Glutamatergic neuron (in vitro differentiated cells): Measurements from ENCODE around the gene ZNF611. TPM values are rescaled to one million over a fixed set of nuclear protein-coding genes. Genes with fewer than 3 reads are reported as not detected.
"Not testable (repeated sequence)": the region's sequence is repeated elsewhere in the genome, so short reads cannot be mapped to it uniquely, and the experiment has no call there.

Experiments used
- DNase-seq: peaks from one replicate; pipeline ENCODE4 v3.0.0; 2022
- H3K27ac Mint-ChIP-seq: one replicate; pipeline ENCODE4 v1.8.0; 2020; ENCODE audit warnings: mild to moderate bottlenecking, mixed read lengths, inconsistent platforms; ENCODE audit not compliant: unreplicated experiment
- H3K27me3 Mint-ChIP-seq: one replicate; pipeline ENCODE4 v1.8.0; 2020; ENCODE audit warnings: mild to moderate bottlenecking, moderate library complexity, mixed read lengths, inconsistent platforms; ENCODE audit not compliant: unreplicated experiment
- H3K36me3 Mint-ChIP-seq: one replicate; pipeline ENCODE4 v1.8.0; 2020; ENCODE audit warnings: mild to moderate bottlenecking, mixed read lengths, inconsistent platforms; ENCODE audit not compliant: unreplicated experiment
- H3K4me1 Mint-ChIP-seq: one replicate; pipeline ENCODE4 v1.8.0; 2020; ENCODE audit warnings: mild to moderate bottlenecking, low read depth, mixed read lengths, inconsistent platforms; ENCODE audit not compliant: unreplicated experiment
- H3K4me3 Mint-ChIP-seq: one replicate; pipeline ENCODE4 v1.8.0; 2020; ENCODE audit warnings: mild to moderate bottlenecking, mixed read lengths, inconsistent platforms; ENCODE audit not compliant: unreplicated experiment
- H3K9me3 Mint-ChIP-seq: one replicate; pipeline ENCODE4 v1.8.0; 2020; ENCODE audit warnings: mild to moderate bottlenecking, moderate library complexity, mixed read lengths, inconsistent platforms; ENCODE audit not compliant: unreplicated experiment
- CTCF ChIP-seq: fragments of 200-600 bp; sonication (generic); IDR thresholded peaks from one replicate; pipeline ENCODE4 v1.5.0; 2021; ENCODE audit not compliant: partially characterized antibody, unreplicated experiment
- total RNA-seq: library from RNA; stranded (reverse); fragmentation: NEBNext Ultra II Directional; extraction: Animal tissue kit (Norgen Biotek cat#: 25700); gene quantifications from one replicate; pipeline ENCODE4 v1.2.1, GENCODE V29; 2021; ENCODE audit not compliant: unreplicated experiment

ZNF611 gene
- total RNA-seq, 1 donor from 2014 or later = 36.2 TPM

GRCh38 chr19:52743091-52743490 is 8.2 kb upstream of the ZNF611 start:
- Mint-ChIP-seq H3K36me3 (peaks cover 5% of the 10 kb centered on the region), H3K27ac (no peak overlapping the region), H3K4me3 (no peak overlapping the region), H3K9me3 (peaks cover 4% of the 10 kb centered on the region), H3K4me1 (peaks cover 2% of the 10 kb centered on the region), H3K27me3 (peaks cover 2% of the 10 kb centered on the region)
- DNase-seq = no peak
- TF ChIP-seq CTCF = no peak

- Mint-ChIP-seq H3K4me1 (peaks cover 2% of the 10 kb centered on the region), H3K4me3 (no peak overlapping the region)
- TF ChIP-seq CTCF = no peak
Observed at GRCh38 chr19:52742516-52742915, 7.7 kb upstream of the ZNF611 start.

GRCh38 chr19:52741951-52742485 is 7.2 kb upstream of the ZNF611 start:
- H3K27ac Mint-ChIP-seq = no peak overlapping the region
- H3K4me1 Mint-ChIP-seq = peaks cover 2% of the 10 kb centered on the region
- peaks cover 11% of the 10 kb centered on the region for H3K36me3 Mint-ChIP-seq
- peaks cover 7% of the 10 kb centered on the region for H3K9me3 Mint-ChIP-seq
- H3K27me3 Mint-ChIP-seq = peaks cover 2% of the 10 kb centered on the region
- H3K4me3 Mint-ChIP-seq = no peak overlapping the region
- DNase-seq = no peak
- TF ChIP-seq CTCF = no peak

More at GRCh38 chr19:52742516-52742915, 7.7 kb upstream of the ZNF611 start:
- H3K27me3 Mint-ChIP-seq = peaks cover 2% of the 10 kb centered on the region
- peaks cover 6% of the 10 kb centered on the region for H3K36me3 Mint-ChIP-seq
- H3K27ac Mint-ChIP-seq = no peak overlapping the region
- DNase-seq = no peak
- peaks cover 4% of the 10 kb centered on the region for H3K9me3 Mint-ChIP-seq

GRCh38 chr19:52741371-52741770 is 6.5 kb upstream of the ZNF611 start:
- H3K4me1 Mint-ChIP-seq, DNase-seq, H3K27ac Mint-ChIP-seq, H3K27me3 Mint-ChIP-seq, H3K4me3 Mint-ChIP-seq, H3K9me3 Mint-ChIP-seq: not testable (repeated sequence)
- peaks cover 14% of the 10 kb centered on the region for H3K36me3 Mint-ChIP-seq

- Mint-ChIP-seq H3K36me3 (peaks cover 14% of the 10 kb centered on the region), H3K27me3 (peaks cover 2% of the 10 kb centered on the region), H3K9me3 (peaks cover 8% of the 10 kb centered on the region), H3K27ac (no peak overlapping the region), H3K4me3 (no peak overlapping the region), H3K4me1 (peaks cover 7% of the 10 kb centered on the region)
- no peak for DNase-seq
- TF ChIP-seq CTCF = no peak
Observed at GRCh38 chr19:52739576-52739975, 4.7 kb upstream of the ZNF611 start.
